CD14-positive monocyte (primary cell): ENCODE measurements around the gene ABTB2. TPM values are rescaled to one million over a fixed set of nuclear protein-coding genes. Genes with fewer than 3 reads are reported as not detected.
A peak's percentile ranks its signal among the peaks of the same experiment; 100 is the strongest.
"Not testable (repeated sequence)": the region's sequence is repeated elsewhere in the genome, so short reads cannot be mapped to it uniquely, and the experiment has no call there.

ENCODE experiments used
- DNase-seq, 3 donors: peaks; one replicate each; pipeline ENCODE4 v3.0.0-alpha.2; 2011 to 2022
- H2AFZ ChIP-seq: 2 replicates; pipeline ENCODE4 v1.6.0; 2012; ENCODE audit warnings: mild to moderate bottlenecking, low read depth, low read length, inconsistent platforms; ENCODE audit not compliant: insufficient read depth, poor library complexity, severe bottlenecking
- H3K27ac ChIP-seq, 2 donors: 1 replicate in 1 of 2; 2 replicates in 1 of 2; pipeline ENCODE4 v1.5.1; 2012 to 2013; ENCODE audit warnings: low read length in 2 of 2, control low read depth in 1 of 2, inconsistent platforms in 1 of 2, low read depth in 1 of 2, mild to moderate bottlenecking in 1 of 2
- H3K27me3 ChIP-seq, 2 donors: one replicate each; pipeline versions ENCODE4 v1.6.0 to v1.6.1; 2011 to 2013; ENCODE audit warnings: low read length in 2 of 2; ENCODE audit not compliant: control insufficient read depth in 2 of 2, insufficient read depth in 2 of 2
- H3K36me3 ChIP-seq, 2 donors: replicated peaks in 1 of 2; 1 replicate in 1 of 2; 2 replicates in 1 of 2; pipeline versions ENCODE4 v1.5.1 to v1.6.1; 2012 to 2013; ENCODE audit warnings: low read length in 2 of 2, control low read depth in 1 of 2, inconsistent platforms in 1 of 2, mild to moderate bottlenecking in 1 of 2; ENCODE audit not compliant: insufficient read depth in 2 of 2, control insufficient read depth in 1 of 2
- H3K4me1 ChIP-seq, 2 donors: 1 replicate in 1 of 2; 2 replicates in 1 of 2; pipeline versions ENCODE4 v1.5.1 to v1.6.1; 2012 to 2013; ENCODE audit warnings: low read length in 2 of 2, control low read depth in 1 of 2, inconsistent platforms in 1 of 2, mild to moderate bottlenecking in 1 of 2, moderate library complexity in 1 of 2; ENCODE audit not compliant: insufficient read depth in 2 of 2, control insufficient read depth in 1 of 2
- H3K4me2 ChIP-seq: replicated peaks from 2 replicates; pipeline ENCODE3; 2012; ENCODE audit warnings: low read length, moderate library complexity, mild to moderate bottlenecking; ENCODE audit not compliant: poor library complexity, severe bottlenecking; ENCODE audit errors: extremely low read depth
- H3K4me3 ChIP-seq, 3 experiments: fragments of 200-600 bp in 1 of 3; sonication (generic) in 1 of 3; replicated peaks in 1 of 3; 1 replicate in 2 of 3; 2 replicates in 1 of 3; pipeline ENCODE4 v1.5.1; 2011 to 2013; ENCODE audit warnings: low read length in 3 of 3, mild to moderate bottlenecking in 3 of 3, control low read depth in 2 of 3, low read depth in 2 of 3, inconsistent platforms in 1 of 3, moderate library complexity in 1 of 3
- H3K79me2 ChIP-seq: 2 replicates; pipeline ENCODE4 v1.6.0; 2012; ENCODE audit warnings: mild to moderate bottlenecking, control low read depth, inconsistent platforms, low read length, moderate library complexity; ENCODE audit not compliant: insufficient read depth
- H3K9ac ChIP-seq: 2 replicates; pipeline ENCODE4 v1.6.0; 2017; ENCODE audit warnings: low read length, mild to moderate bottlenecking; ENCODE audit not compliant: insufficient read depth, poor library complexity, severe bottlenecking
- H3K9me3 ChIP-seq, 2 donors: replicated peaks in 1 of 2; 1 replicate in 1 of 2; 2 replicates in 1 of 2; pipeline versions ENCODE4 v1.5.1 to v1.6.1; 2012 to 2013; ENCODE audit warnings: low read length in 2 of 2, control low read depth in 1 of 2; ENCODE audit not compliant: control insufficient read depth in 1 of 2, insufficient read depth in 1 of 2
- H4K20me1 ChIP-seq: 2 replicates; pipeline ENCODE4 v1.6.0; 2012; ENCODE audit warnings: mild to moderate bottlenecking, low read length, control low read depth, moderate library complexity; ENCODE audit not compliant: insufficient read depth
- H3K27ac Mint-ChIP-seq, 7 donors: one replicate each; pipeline ENCODE4 v1.8.0; 2020; ENCODE audit warnings: mild to moderate bottlenecking in 7 of 7, mixed read lengths in 7 of 7, moderate library complexity in 6 of 7, inconsistent platforms in 2 of 7
- H3K27me3 Mint-ChIP-seq, 3 donors: one replicate each; pipeline ENCODE4 v1.8.0; 2021 to 2022; ENCODE audit warnings: low read depth in 3 of 3, mild to moderate bottlenecking in 3 of 3, mixed read lengths in 3 of 3, moderate library complexity in 3 of 3, inconsistent platforms in 1 of 3
- H3K36me3 Mint-ChIP-seq, 2 donors: one replicate each; pipeline ENCODE4 v1.8.0; 2020; ENCODE audit warnings: mixed read lengths in 2 of 2, inconsistent platforms in 1 of 2, mild to moderate bottlenecking in 1 of 2
- H3K4me1 Mint-ChIP-seq: one replicate; pipeline ENCODE4 v1.8.0; 2020; ENCODE audit warnings: mild to moderate bottlenecking, mixed read lengths
- H3K4me3 Mint-ChIP-seq, 2 donors: one replicate each; pipeline ENCODE4 v1.8.0; 2020; ENCODE audit warnings: mild to moderate bottlenecking in 2 of 2, mixed read lengths in 2 of 2, moderate library complexity in 1 of 2
- H3K9me3 Mint-ChIP-seq, 7 donors: one replicate each; pipeline ENCODE4 v1.8.0; 2020 to 2022; ENCODE audit warnings: mixed read lengths in 7 of 7, mild to moderate bottlenecking in 6 of 7, moderate library complexity in 6 of 7, inconsistent platforms in 2 of 7
- CTCF ChIP-seq: fragments of 200-600 bp; IDR thresholded peaks from one replicate; pipeline ENCODE4 v1.8.0; 2022; ENCODE audit warnings: antibody characterized with exemption, mild to moderate bottlenecking
- WGBS: methylation state at CpG from one replicate; pipeline ENCODE4 v1.1.5; 2013; ENCODE audit warnings: missing lambda C conversion rate; ENCODE audit not compliant: insufficient coverage; 5-methylcytosine and 5-hydroxymethylcytosine counted together
- intact Hi-C, 2 donors: fragments of 100-400 bp; cut with micrococcal nuclease; formaldehyde crosslinking; loops; one replicate each; pipeline versions ENCODE4 v1.15.0 to v1.15.1; 2023
- polyA plus RNA-seq, 3 donors: library from polyadenylated mRNA; depleted of rRNA in 1 of 3; unstranded in 2 of 3; stranded (reverse) in 1 of 3; fragments of 300-500 nt in 2 of 3; fragments of >200 nt in 1 of 3; fragmentation: Illumina TruSeq in 2 of 3; gene quantifications; 1 replicate in 2 of 3; 2 replicates in 1 of 3; pipeline ENCODE4 v1.2.3, GENCODE V29; 2012 to 2021

ABTB2 gene
- polyA plus RNA-seq, 3 donors = 0.25 to 1.7 (median 0.26) TPM

- Histone ChIP-seq H3K4me3 (no peak overlapping the region), H4K20me1 (no peaks in the 10 kb centered on the region), H3K27me3 (no peaks in the 10 kb centered on the region), H3K9me3 (no peaks in the 10 kb centered on the region), H3K36me3 (no peaks in the 10 kb centered on the region), H3K79me2 (no peaks in the 10 kb centered on the region), H3K4me2 (no peak overlapping the region), H3K27ac (peak overlapping the region in 1 of 2 donors; percentile 41), H2AFZ (peak overlapping the region; percentile 33), H3K9ac (no peak overlapping the region), H3K4me1 (peaks cover 23 to 32% of the 10 kb centered on the region in 2 donors)
- Mint-ChIP-seq H3K36me3 (peaks cover 0 to 2% of the 10 kb centered on the region in 2 donors), H3K4me1 (peaks cover 33% of the 10 kb centered on the region), H3K27me3 (peaks cover 0 to 2% (median 2%) of the 10 kb centered on the region in 3 donors), H3K4me3 (no peak overlapping the region), H3K9me3 (peaks cover 0 to under 1% (median 0%) of the 10 kb centered on the region in 7 donors), H3K27ac (peak overlapping the region; percentile 54 to 95 (median 83))
- TF ChIP-seq CTCF = no peak
- no CpG with 5 or more reads among the region's 2 CpGs for WGBS
- intact Hi-C loops = loop anchor here (5.0 to 10.0 kb wide), 3 partner anchors 55 to 107 kb away; partner anchors contain the start of gene ABTB2 (in 2 of the 2)
- DNase-seq = peak; percentile 24 to 37 (median 30)
Measured at GRCh38 chr11:34250211-34250610, 107.6 kb downstream of the ABTB2 start.

GRCh38 chr11:34249439-34249838 lies 108.4 kb downstream of the ABTB2 start:
- H3K36me3 ChIP-seq = no peaks in the 10 kb centered on the region
- H3K4me1 ChIP-seq = peaks cover 23 to 32% of the 10 kb centered on the region in 2 donors
- no peaks in the 10 kb centered on the region for H3K9me3 ChIP-seq
- H3K4me2 ChIP-seq = no peak overlapping the region
- TF ChIP-seq CTCF = no peak
- no peaks in the 10 kb centered on the region for H3K27me3 ChIP-seq
- peak overlapping the region; percentile 33 for H2AFZ ChIP-seq
- no peaks in the 10 kb centered on the region for H4K20me1 ChIP-seq
- WGBS = 100% methylated on average over 1 of the region's 3 CpGs
- H3K79me2 ChIP-seq = no peaks in the 10 kb centered on the region
- Mint-ChIP-seq H3K4me1 (peaks cover 33% of the 10 kb centered on the region), H3K36me3 (peaks cover 0 to 2% of the 10 kb centered on the region in 2 donors), H3K27me3 (peaks cover 0 to 2% (median 2%) of the 10 kb centered on the region in 3 donors), H3K27ac (peak overlapping the region in 4 of 7 donors; percentile 33 to 87 (median 67)), H3K9me3 (peaks cover 0 to 3% (median 0%) of the 10 kb centered on the region in 7 donors), H3K4me3 (no peak overlapping the region)
- H3K4me3 ChIP-seq = no peak overlapping the region
- H3K9ac ChIP-seq = no peak overlapping the region
- DNase-seq = no peak
- no peak overlapping the region for H3K27ac ChIP-seq
- intact Hi-C loops = no loop called here

GRCh38 chr11:34246511-34246910 lies 111.3 kb downstream of the ABTB2 start:
- H3K36me3 ChIP-seq, H3K79me2 ChIP-seq, intact Hi-C loops, H3K27ac ChIP-seq, DNase-seq, H3K9ac ChIP-seq, H3K27me3 ChIP-seq, H3K4me3 ChIP-seq, H3K4me2 ChIP-seq, H2AFZ ChIP-seq, H3K27ac Mint-ChIP-seq, H3K36me3 Mint-ChIP-seq, H3K27me3 Mint-ChIP-seq, H3K4me3 Mint-ChIP-seq, H3K9me3 ChIP-seq, H3K9me3 Mint-ChIP-seq, H4K20me1 ChIP-seq: not testable (repeated sequence)
- WGBS = no CpG with 5 or more reads among the region's 4 CpGs
- H3K4me1 ChIP-seq = peaks cover 18% of the 10 kb centered on the region in 2 donors
- peaks cover 19% of the 10 kb centered on the region for H3K4me1 Mint-ChIP-seq
